ENCODE results near the gene PKD1.
"Not testable (repeated sequence)": the region's sequence is repeated elsewhere in the genome, so short reads cannot be mapped to it uniquely, and the experiment has no call there.

The PKD1 gene

DNA sequence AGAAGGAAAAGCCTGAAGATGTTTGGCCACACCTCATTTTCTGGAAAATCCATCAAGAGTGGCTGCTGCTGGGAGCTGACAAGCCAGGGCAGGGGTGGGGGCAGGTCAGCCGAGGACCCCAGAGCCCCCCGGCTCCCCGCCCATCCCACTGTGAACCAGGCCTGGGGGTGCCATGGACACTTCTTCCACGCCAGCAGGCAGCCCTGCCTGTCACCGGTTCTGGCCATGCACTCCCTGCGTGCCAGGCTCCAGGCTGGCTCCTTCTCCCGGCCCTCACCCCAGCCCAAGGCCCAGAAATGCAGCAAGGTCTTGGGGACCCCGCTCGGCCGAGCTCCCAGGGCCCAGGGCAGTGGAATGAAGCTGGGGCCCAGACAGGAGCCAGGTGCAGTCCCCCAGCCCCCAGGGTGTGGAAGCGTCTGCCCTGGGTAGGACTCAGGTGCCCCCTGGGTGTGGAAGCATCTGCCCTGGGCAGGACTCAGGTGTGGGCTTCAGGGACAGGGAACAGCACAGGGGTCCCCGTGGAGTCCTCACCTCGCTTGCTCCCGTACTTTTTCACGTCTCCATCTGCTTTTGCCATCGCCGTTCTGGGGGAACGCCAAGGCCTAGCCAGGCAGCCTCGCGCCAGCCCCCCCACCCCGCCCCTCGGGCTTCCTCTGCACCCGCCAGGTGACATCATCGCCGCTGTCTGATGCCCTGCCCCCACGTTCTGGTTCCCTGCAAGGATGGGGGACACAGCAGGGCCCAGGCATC is 12.6 kb downstream of the PKD1 start:
- not testable (repeated sequence) for DNase-seq

DNA sequence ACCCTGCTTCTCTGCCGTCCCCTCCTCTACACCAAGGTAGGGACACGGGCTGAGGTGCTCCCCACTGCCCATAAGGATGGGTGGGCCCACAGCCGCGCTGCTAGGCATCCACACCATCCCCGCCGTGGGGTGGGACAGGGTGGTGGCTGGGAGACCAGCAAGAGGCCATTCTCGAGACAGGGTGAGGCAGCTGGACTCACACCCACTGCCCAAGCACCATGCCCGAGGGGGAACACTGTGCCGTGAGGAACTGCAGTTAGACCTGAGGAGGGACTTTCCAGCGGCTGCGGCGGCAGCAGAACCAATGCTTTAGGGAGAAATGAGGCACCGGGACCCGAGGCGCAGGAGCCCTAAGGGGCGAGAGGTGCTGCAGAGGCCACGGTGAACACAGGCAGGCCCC is 13.3 kb downstream of the PKD1 start:
- no peak for DNase-seq

GRCh38 chr16:2121853-2122252 is 13.8 kb downstream of the PKD1 start:
- no peak for DNase-seq

GRCh38 chr16:2121325-2121724 is 14.4 kb downstream of the PKD1 start:
- DNase-seq, result not testable (repeated sequence)

DNA sequence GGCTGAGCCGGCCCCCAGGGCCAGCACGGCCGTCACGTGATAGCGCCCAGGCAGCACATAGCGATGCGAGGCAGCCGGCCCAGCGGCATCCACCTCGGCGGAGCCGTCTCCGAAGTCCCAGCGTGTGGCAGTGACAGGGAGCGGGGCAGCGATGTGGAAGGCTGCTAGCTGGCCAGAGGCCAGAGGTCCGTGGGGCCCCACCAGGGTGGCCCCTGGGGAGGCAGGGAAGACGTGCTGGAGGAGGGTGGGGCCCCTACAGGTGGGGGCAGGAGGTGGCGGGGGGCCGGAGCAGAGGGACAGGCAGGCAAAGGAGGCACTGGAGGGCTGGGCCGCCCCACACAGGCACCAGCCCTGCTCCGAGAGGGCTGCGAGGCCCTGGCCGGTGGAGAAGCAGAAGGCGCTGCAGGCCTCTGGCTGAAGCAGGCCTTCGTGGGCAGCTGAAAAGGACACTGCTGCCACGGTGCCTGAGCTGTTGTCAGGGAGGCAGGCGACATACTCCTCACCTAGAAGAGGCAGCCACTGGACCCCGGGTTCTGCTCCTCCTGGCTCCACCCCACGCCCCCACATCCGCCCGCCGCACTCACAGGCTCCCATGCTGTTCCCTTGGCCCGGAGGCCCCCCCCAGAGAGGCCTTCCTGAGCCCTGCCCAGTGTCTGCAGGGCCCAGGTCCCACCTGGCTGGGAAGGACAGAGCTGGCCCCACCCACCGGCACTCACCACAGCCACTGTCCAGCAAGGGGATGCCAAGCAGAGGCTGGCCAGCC is 17.6 kb downstream of the PKD1 start:
- DNase-seq, result not testable (repeated sequence)

DNA sequence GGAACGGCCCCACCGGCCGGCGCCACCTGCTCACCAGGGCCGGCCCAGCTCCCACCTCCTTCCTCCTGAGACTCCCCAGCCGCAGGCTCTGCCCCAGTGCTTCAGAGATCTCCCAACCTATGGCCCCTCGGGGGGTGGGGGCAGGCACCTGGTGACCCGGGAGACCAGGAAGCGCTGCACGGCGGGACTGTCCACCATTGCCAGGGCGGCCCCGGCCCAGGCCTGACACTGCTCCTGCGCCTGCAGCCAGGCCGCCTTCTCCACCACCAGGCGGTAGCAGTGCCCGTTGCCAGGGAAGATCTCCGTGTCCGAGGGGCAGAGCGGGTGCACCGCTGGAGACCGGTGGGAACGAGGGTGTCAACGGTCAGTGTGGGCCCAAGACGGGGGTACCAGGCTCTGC is 18.4 kb downstream of the PKD1 start:
- DNase-seq, result not testable (repeated sequence)

DNA sequence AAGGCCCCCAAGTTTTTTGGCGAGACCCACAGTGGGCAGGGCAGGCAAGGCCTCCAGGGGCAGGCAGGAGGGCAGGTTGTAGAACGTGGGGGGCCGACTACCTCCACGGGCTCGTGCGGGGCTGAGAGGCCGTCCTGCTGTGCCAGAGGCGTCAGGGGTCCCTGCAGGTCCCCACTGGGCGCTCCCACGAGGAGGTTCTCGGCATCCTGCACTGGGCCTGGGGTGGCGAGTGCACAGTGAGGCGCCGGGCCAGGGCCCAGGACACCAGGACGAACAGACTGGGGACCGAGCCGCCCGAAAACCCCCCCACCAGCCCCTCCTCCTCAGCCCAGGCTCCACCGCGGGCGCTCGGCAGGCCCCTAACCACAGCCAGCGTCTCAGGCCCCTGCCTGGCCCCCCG is 19.3 kb downstream of the PKD1 start:
- not testable (repeated sequence) for DNase-seq

GRCh38 chr16:2115591-2115973 is 20.1 kb downstream of the PKD1 start:
- DNase-seq, result no peak

GRCh38 chr16:2114885-2115590 is 20.7 kb downstream of the PKD1 start:
- not testable (repeated sequence) for DNase-seq

- not testable (repeated sequence) for DNase-seq
Observed at GRCh38 chr16:2114225-2114624, 21.5 kb downstream of the PKD1 start.

- not testable (repeated sequence) for DNase-seq
Observed at GRCh38 chr16:2112539-2113106, 23.1 kb downstream of the PKD1 start.

GRCh38 chr16:2111412-2112335 is 24.0 kb downstream of the PKD1 start:
- not testable (repeated sequence) for DNase-seq

DNA sequence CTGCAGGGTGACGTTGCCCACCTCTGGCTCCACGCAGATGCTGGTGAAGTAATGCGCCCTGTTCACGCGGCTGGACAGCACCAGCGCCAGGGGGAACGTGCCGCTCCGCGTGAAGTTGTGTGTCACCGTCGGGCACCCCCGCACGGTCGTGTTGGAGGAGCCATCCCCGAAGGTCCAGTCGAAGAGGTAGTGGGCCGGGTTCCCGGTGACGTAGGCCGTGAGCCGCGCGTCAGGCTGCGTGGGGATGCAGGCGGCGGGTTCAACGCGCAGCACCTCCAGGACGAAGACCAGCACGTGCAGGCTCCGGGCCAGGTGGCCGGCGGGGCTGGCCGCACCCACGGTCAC is 24.7 kb downstream of the PKD1 start:
- not testable (repeated sequence) for DNase-seq

GRCh38 chr16:2110332-2111008 is 25.2 kb downstream of the PKD1 start:
- not testable (repeated sequence) for DNase-seq

DNA sequence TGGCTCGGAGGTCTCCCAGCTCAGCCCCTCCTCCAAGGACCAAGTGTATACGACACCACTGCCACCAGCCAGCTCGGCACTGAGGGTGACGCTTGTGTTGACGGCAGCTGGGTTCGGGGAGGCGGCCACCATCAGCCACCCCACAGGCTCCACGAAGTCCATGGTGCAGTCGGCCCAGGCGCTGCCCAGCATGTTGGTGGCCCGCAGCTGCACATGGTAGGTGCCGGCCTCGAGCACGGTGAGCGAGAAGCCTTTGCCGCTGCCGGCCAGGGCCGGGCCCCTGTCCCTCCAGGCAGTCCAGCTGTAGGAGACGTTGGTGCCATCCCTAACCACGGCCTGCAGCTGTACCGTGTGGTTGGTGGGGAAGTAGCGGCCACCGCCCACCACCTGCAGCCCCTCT is 25.8 kb downstream of the PKD1 start:
- DNase-seq, result not testable (repeated sequence)

- not testable (repeated sequence) for DNase-seq
Observed at GRCh38 chr16:2109271-2109580, 26.5 kb downstream of the PKD1 start.

DNA sequence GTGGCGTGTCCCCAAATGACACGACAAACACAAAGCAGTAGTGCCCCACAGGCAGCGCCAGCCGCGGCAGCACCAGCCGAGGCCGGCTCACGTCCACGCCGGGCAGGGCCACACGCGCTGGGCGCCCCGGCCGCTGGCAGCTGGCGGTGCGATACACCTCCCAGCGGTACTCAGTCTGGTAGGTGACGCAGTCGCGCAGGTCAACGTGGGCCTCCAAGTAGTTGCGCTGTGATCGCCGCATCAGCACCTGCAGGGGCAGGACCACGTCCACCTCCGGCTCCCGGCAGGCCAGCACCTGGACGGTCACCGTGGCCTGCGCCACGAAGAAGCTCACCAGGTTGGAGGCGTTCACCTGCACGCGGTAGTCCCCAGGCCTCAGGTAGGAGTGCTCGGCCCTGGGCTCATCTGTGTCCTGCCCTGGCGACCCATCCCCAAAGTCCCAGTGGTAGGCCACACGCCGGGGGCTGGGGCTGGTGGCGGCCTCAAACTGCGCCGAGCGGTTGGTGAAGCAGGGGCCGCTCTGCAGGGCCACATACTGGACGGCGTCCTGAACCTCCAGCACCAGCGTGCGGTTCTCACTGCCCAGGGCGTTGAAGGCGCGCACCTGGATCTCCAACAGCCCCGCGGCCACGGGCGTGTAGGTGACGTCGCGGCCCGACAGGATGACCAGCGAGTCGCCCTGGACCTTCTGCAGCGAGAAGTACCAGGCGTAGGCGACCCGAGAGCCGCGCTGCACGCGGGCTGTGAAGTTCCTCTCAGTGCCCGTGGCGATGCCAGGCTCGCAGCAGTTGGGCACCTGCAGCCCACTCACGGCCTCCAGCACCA is 27.0 kb downstream of the PKD1 start:
- not testable (repeated sequence) for DNase-seq

DNA sequence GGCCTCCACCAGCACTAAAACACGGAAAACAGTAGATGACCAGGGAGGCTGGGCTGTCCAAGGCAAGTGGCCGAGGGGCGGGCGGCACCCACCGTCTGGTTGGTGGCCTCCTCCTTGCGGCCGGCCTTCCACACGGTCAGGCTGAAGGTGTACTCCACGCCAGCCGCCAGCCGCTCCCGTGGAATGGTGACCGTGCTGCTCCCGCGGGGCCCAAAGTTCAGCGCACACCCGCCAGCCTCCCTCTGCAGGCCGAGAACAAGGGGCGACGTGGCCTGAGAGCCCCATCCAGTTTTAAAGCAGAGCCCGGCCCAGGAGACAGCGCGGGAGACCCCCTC is 27.9 kb downstream of the PKD1 start:
- DNase-seq, result not testable (repeated sequence)

- DNase-seq, result not testable (repeated sequence)
Observed at GRCh38 chr16:2107121-2107790, 28.4 kb downstream of the PKD1 start.

DNA sequence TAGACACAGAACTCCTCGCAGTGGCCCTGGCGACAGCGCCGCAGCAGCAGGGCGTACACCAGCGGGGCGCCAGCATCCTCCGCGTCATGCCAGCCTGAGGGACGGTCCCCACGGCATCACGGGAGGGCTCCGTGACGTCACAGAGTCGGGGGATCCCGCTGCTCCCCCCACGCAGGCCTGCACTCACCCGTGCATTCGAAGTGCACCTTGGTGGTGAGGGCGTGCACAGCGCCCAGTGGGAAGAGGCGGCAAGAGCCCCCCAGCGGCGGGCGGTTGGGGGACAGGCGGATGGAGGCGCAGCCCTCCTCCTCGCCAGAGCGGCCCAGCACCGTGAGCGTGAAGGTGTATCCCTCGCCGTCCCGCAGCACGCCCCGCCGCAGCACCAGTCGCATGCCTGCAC is 29.5 kb downstream of the PKD1 start:
- not testable (repeated sequence) for DNase-seq

Measured in activated CD8-positive, alpha-beta memory T cell treated with anti-CD3 and anti-CD28 coated beads for 24 hours (primary cell).